Adrenal gland (tissue), 12 donors: ENCODE results near the gene DNAH17. TPM values are rescaled to one million over a fixed set of nuclear protein-coding genes. Genes with fewer than 3 reads are reported as not detected.

ENCODE experiments used
- DNase-seq, 7 donors: peaks; one replicate each; pipeline ENCODE4 v3.0.0-alpha.2; 2019 to 2020
- H3K27ac ChIP-seq, 5 donors: fragments of 200-600 bp; sonication (generic) in 4 of 5; 1 replicate in 3 of 5; 2 replicates in 2 of 5; pipeline versions ENCODE4 v1.5.1 to v1.8.0; 2016 to 2020; ENCODE audit warnings: mild to moderate bottlenecking in 1 of 5
- H3K27me3 ChIP-seq: fragments of 200-600 bp; 2 replicates; pipeline ENCODE4 v1.8.0; 2021
- H3K36me3 ChIP-seq, 2 donors: fragments of 200-600 bp; replicated peaks in 1 of 2; 1 replicate in 1 of 2; 2 replicates in 1 of 2; pipeline versions ENCODE4 v1.5.1 to v1.8.0; 2018 to 2022
- H3K4me1 ChIP-seq, 2 donors: fragments of 200-600 bp; replicated peaks in 1 of 2; 1 replicate in 1 of 2; 2 replicates in 1 of 2; pipeline versions ENCODE4 v1.5.1 to v1.8.0; 2018 to 2021
- H3K4me3 ChIP-seq, 4 donors: fragments of 200-600 bp; sonication (generic) in 3 of 4; one replicate each; pipeline ENCODE4 v1.5.1; 2016 to 2018
- H3K9me3 ChIP-seq, 3 donors: fragments of 200-600 bp; sonication (generic) in 1 of 3; replicated peaks in 1 of 3; 1 replicate in 2 of 3; 2 replicates in 1 of 3; pipeline versions ENCODE4 v1.5.1 to v1.8.0; 2016 to 2021
- CTCF ChIP-seq, 6 experiments: fragments of 450-650 bp in 4 of 6; fragments of 200-600 bp in 2 of 6; sonication (generic) in 1 of 6; IDR thresholded peaks; 1 replicate in 5 of 6; 2 replicates in 1 of 6; pipeline versions ENCODE4 v1.5.1 to v1.8.0; 2016 to 2021; ENCODE audit warnings: antibody characterized with exemption in 6 of 6, mild to moderate bottlenecking in 2 of 6, moderate library complexity in 1 of 6
- POLR2A ChIP-seq, 2 donors: fragments of 450-650 bp; IDR thresholded peaks; one replicate each; pipeline ENCODE4 v1.6.1; 2017; ENCODE audit warnings: antibody characterized with exemption in 2 of 2, mild to moderate bottlenecking in 2 of 2, moderate library complexity in 1 of 2
- WGBS, 4 donors: extraction: QIAGEN DNeasy Blood & Tissue Kit in 2 of 4; methylation state at CpG; one replicate each; pipeline versions ENCODE4 v1.1.5 to v1.1.7; 2013 to 2017; 5-methylcytosine and 5-hydroxymethylcytosine counted together
- intact Hi-C, 2 donors: fragments of 100-400 bp; cut with DNase I; formaldehyde crosslinking; loops; one replicate each; pipeline versions ENCODE4 v1.14.1 to v1.15.0; 2022 to 2023
- polyA plus RNA-seq, 3 donors: library from polyadenylated mRNA; stranded (reverse); fragments of 200-250 nt in 2 of 3; fragments of 350-450 nt in 1 of 3; fragmentation: Illumina TruSeq in 1 of 3; extraction: RNeasy Lipid Tissue Mini Kit (QIAGEN cat#74804) in 1 of 3; gene quantifications; one replicate each; pipeline ENCODE4 v1.2.3, GENCODE V29; 2013 to 2014
- total RNA-seq, 9 donors: library from RNA; depleted of rRNA in 4 of 9; stranded (reverse); fragments of >200 nt in 4 of 9; fragments of 120-200 nt in 1 of 9; fragmentation: NEBNext Ultra II Directional in 1 of 9; extraction: Animal tissue kit (Norgen Biotek cat#: 25700) in 1 of 9; gene quantifications; one replicate each; pipeline versions ENCODE4 v1.1.0 to v1.2.4, GENCODE V29; 2013 to 2023
- donor health status: healthy with polysubstance abuse.
- donor health status: Bipolar disorder and iron deficiency.
- donor health status: DM: yes; HTN: yes; CAD: no.
- donor health status: DM: no; HTN: no; CAD: no.
- donor health status: DM: no; HTN: no; CAD: no.
- donor health status: DM: yes; HTN: yes; CAD: no.

The DNAH17 gene
- total and polyA plus RNA-seq, 12 donors: 0.03 to 1.8 (median 0.22) TPM; not detected in 5

GRCh38 chr17:78622491-78623265 is 45.5 kb upstream of the DNAH17 start:
- no peaks in the 10 kb centered on the region for H3K36me3 ChIP-seq
- no peaks in the 10 kb centered on the region for H3K9me3 ChIP-seq
- no peaks in the 10 kb centered on the region for H3K27me3 ChIP-seq
- intact Hi-C loops: no loop called here
- no peak for TF ChIP-seq POLR2A (IDR thresholded peaks at IDR 0.05)
- no peak for TF ChIP-seq CTCF (IDR thresholded peaks at IDR 0.05)
- WGBS, 4 donors: 84 to 90% (median 88%) methylated on average over 16 to 26 of the region's 26 CpGs
- no peaks in the 10 kb centered on the region for H3K4me1 ChIP-seq
- no peak overlapping the region for H3K27ac ChIP-seq
- no peak for DNase-seq
- H3K4me3 ChIP-seq: no peak overlapping the region

- H3K9me3 ChIP-seq: no peaks in the 10 kb centered on the region
- H3K4me1 ChIP-seq: no peaks in the 10 kb centered on the region
- 86 to 92% (median 91%) methylated on average over 17 to 26 of the region's 26 CpGs for WGBS, 4 donors
- H3K4me3 ChIP-seq: no peak overlapping the region
- no peak overlapping the region for H3K27ac ChIP-seq
- no peaks in the 10 kb centered on the region for H3K27me3 ChIP-seq
- H3K36me3 ChIP-seq: no peaks in the 10 kb centered on the region
- intact Hi-C loops: no loop called here
- no peak for TF ChIP-seq CTCF (IDR thresholded peaks at IDR 0.05)
- TF ChIP-seq POLR2A (IDR thresholded peaks at IDR 0.05): no peak
- no peak for DNase-seq
Measured at GRCh38 chr17:78621720-78622490, 44.7 kb upstream of the DNAH17 start.

- H3K27me3 ChIP-seq: no peaks in the 10 kb centered on the region
- H3K27ac ChIP-seq: no peak overlapping the region
- TF ChIP-seq POLR2A (IDR thresholded peaks at IDR 0.05): no peak
- no peak for TF ChIP-seq CTCF (IDR thresholded peaks at IDR 0.05)
- H3K36me3 ChIP-seq: no peaks in the 10 kb centered on the region
- no peaks in the 10 kb centered on the region for H3K4me1 ChIP-seq
- no peak for DNase-seq
- H3K4me3 ChIP-seq: no peak overlapping the region
- H3K9me3 ChIP-seq: no peaks in the 10 kb centered on the region
- 73 to 85% (median 81%) methylated on average over 5 of the region's 5 CpGs for WGBS, 4 donors
- intact Hi-C loops: no loop called here
Measured at GRCh38 chr17:78620099-78620498, 42.9 kb upstream of the DNAH17 start.

- H3K27ac ChIP-seq: no peak overlapping the region
- WGBS, 4 donors: 87 to 93% (median 88%) methylated on average over 4 to 5 of the region's 5 CpGs
- no peaks in the 10 kb centered on the region for H3K9me3 ChIP-seq
- H3K36me3 ChIP-seq: no peaks in the 10 kb centered on the region
- no peaks in the 10 kb centered on the region for H3K27me3 ChIP-seq
- TF ChIP-seq CTCF (IDR thresholded peaks at IDR 0.05): no peak
- TF ChIP-seq POLR2A (IDR thresholded peaks at IDR 0.05): no peak
- H3K4me3 ChIP-seq: no peak overlapping the region
- H3K4me1 ChIP-seq: no peaks in the 10 kb centered on the region
- no peak for DNase-seq
- intact Hi-C loops: loop anchor here in 1 of 2 donors (5.0 kb wide), 1 partner anchor 52 kb away; no protein-coding TSS in a partner anchor
Measured at GRCh38 chr17:78619334-78619733, 42.1 kb upstream of the DNAH17 start.
